ENCODE data around the gene GPR37. TPM values are rescaled to one million over a fixed set of nuclear protein-coding genes. Genes with fewer than 3 reads are reported as not detected.

Gene GPR37
- total RNA-seq, 3 donors from 2014 or later: 0.93 to 1.2 (median 1.1) TPM

DNA sequence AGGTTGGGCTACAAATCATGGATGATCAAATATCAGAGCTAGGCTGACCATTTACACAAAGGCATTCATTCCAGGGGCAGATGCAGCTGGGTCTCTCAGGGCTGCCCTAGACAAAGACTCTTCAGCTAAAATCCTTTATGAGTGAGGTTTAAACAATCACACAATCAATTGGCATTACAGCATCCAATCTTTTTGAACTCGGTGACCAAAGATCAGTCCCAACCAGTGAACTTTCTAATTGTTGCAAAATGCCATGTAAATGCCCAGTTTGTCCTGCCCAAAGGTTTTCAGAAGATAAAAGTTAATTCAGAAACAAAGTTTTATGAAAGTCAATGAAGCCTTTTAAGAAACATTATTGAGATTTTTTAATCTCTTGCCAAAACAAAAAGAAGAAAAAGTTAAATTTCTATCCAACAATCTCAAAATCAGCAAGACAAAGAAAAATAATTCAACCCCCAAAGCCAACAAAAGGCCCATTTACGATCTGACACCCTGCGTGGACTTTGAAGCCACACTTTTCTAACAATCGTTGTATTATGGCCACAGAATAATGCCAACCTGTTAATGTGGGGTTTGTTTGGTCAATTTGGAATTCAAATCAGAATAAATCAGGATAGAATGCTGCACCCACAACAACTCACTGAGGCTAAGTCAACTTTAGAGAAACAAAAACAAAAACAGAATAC lies 40.9 kb downstream of the GPR37 start:
- Histone ChIP-seq H3K9me3 (no peaks in the 10 kb centered on the region), H3K36me3 (ENCODE audit: low read depth) (no peaks in the 10 kb centered on the region), H3K4me1 (ENCODE audit: low read depth) (no peaks in the 10 kb centered on the region), H3K4me3 (no peak overlapping the region)
- intact Hi-C loops (cut with DNase I, micrococcal nuclease): no loop called here
- TF ChIP-seq, protein P1, sequence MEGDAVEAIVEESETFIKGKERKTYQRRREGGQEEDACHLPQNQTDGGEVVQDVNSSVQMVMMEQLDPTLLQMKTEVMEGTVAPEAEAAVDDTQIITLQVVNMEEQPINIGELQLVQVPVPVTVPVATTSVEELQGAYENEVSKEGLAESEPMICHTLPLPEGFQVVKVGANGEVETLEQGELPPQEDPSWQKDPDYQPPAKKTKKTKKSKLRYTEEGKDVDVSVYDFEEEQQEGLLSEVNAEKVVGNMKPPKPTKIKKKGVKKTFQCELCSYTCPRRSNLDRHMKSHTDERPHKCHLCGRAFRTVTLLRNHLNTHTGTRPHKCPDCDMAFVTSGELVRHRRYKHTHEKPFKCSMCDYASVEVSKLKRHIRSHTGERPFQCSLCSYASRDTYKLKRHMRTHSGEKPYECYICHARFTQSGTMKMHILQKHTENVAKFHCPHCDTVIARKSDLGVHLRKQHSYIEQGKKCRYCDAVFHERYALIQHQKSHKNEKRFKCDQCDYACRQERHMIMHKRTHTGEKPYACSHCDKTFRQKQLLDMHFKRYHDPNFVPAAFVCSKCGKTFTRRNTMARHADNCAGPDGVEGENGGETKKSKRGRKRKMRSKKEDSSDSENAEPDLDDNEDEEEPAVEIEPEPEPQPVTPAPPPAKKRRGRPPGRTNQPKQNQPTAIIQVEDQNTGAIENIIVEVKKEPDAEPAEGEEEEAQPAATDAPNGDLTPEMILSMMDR (IDR thresholded peaks at IDR 0.05): no peak
- ATAC-seq (no peak), DNase-seq (no peak)

DNA sequence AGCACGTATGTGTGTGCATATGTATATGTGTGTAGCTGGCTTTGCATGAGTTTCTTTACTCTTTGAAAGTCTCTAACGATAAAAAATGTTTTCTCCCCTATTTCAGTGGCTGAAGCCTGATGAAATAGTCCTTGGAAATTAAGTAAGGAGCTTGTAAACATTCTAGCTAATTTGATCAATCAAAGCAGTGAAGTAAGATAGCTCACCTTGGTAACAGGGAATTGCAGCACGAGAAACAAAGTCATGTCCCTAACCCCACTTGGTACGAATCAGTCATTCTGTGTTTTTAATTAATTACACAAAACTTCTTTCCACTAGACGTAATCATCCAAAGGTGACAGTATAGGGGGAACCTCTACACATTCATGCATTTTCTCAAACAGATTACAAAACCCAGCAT lies 41.5 kb downstream of the GPR37 start:
- TF ChIP-seq, protein P1 (IDR thresholded peaks at IDR 0.05): no peak
- H3K9me3 ChIP-seq: no peaks in the 10 kb centered on the region
- DNase-seq (no peak), ATAC-seq (no peak)
- no peaks in the 10 kb centered on the region for H3K4me1 ChIP-seq (ENCODE audit: low read depth)
- intact Hi-C loops (cut with DNase I, micrococcal nuclease): no loop called here
- H3K4me3 ChIP-seq: no peak overlapping the region
- H3K36me3 ChIP-seq (ENCODE audit: low read depth): no peaks in the 10 kb centered on the region

- ATAC-seq: peak; percentile 35
- no peak for DNase-seq
- Histone ChIP-seq H3K36me3 (ENCODE audit: low read depth) (no peaks in the 10 kb centered on the region), H3K4me1 (ENCODE audit: low read depth) (no peaks in the 10 kb centered on the region), H3K4me3 (no peak overlapping the region), H3K9me3 (no peaks in the 10 kb centered on the region)
- intact Hi-C loops (cut with DNase I, micrococcal nuclease): no loop called here
- TF ChIP-seq, protein P1 (IDR thresholded peaks at IDR 0.05): no peak
Measured at GRCh38 chr7:124723012-124723411, 42.6 kb downstream of the GPR37 start.

DNA sequence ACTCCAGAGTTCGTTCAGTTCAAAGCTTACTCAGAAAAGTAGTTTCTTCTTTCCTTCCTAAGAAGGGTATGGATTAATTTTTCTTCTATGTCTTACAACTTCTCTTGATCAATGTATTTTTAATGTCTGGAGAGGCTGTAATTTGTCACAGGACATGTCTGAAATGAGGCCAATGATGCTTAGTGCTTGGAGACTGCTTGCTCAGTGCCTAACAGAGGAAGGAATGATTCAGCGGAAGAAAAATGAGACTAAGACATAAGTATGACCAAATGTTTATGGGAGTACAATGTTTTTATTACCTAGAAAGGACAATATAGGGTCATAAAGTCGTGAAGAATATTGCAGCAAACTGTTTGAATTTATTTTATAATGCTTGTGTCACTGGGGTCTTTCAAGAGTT lies 43.3 kb downstream of the GPR37 start:
- TF ChIP-seq, protein P1 (IDR thresholded peaks at IDR 0.05): no peak
- ATAC-seq: peak; percentile 83
- intact Hi-C loops (cut with DNase I, micrococcal nuclease): no loop called here
- no peak for DNase-seq
- Histone ChIP-seq H3K4me1 (ENCODE audit: low read depth) (no peaks in the 10 kb centered on the region), H3K36me3 (ENCODE audit: low read depth) (no peaks in the 10 kb centered on the region), H3K4me3 (no peak overlapping the region), H3K9me3 (no peaks in the 10 kb centered on the region)

GRCh38 chr7:124720195-124720594 lies 45.4 kb downstream of the GPR37 start:
- Histone ChIP-seq H3K9me3 (no peaks in the 10 kb centered on the region), H3K4me3 (no peak overlapping the region), H3K36me3 (ENCODE audit: low read depth) (no peaks in the 10 kb centered on the region), H3K4me1 (ENCODE audit: low read depth) (no peaks in the 10 kb centered on the region)
- intact Hi-C loops (cut with DNase I, micrococcal nuclease): no loop called here
- ATAC-seq: no peak
- no peak for DNase-seq
- TF ChIP-seq, protein P1 (IDR thresholded peaks at IDR 0.05): no peak
